IPS-18a (cell line): ENCODE results near the gene SIDT2.

ENCODE experiments used
- H3K27ac ChIP-seq: one replicate; pipeline ENCODE4 v1.5.1; 2013; ENCODE audit warnings: low read length
- H3K27me3 ChIP-seq: one replicate; pipeline ENCODE4 v1.6.1; 2013; ENCODE audit warnings: mild to moderate bottlenecking, low read length; ENCODE audit not compliant: control insufficient read depth, insufficient read depth
- H3K36me3 ChIP-seq: one replicate; pipeline ENCODE4 v1.6.1; 2013; ENCODE audit warnings: low read depth, low read length; ENCODE audit not compliant: control insufficient read depth
- H3K4me1 ChIP-seq: one replicate; pipeline ENCODE4 v1.6.1; 2013; ENCODE audit warnings: low read depth, low read length; ENCODE audit not compliant: control insufficient read depth
- H3K4me3 ChIP-seq: one replicate; pipeline ENCODE4 v1.5.1; 2013; ENCODE audit warnings: low read length
- H3K9ac ChIP-seq: one replicate; pipeline ENCODE4 v1.6.1; 2013; ENCODE audit warnings: mild to moderate bottlenecking, low read length, moderate library complexity
- H3K9me3 ChIP-seq: one replicate; pipeline ENCODE4 v1.6.1; 2013; ENCODE audit warnings: low read depth, low read length; ENCODE audit not compliant: control insufficient read depth

The SIDT2 gene

GRCh38 chr11:117230286-117230961, 51.9 kb downstream of the SIDT2 start:
- no peaks in the 10 kb centered on the region for H3K27me3 ChIP-seq
- peaks cover 7% of the 10 kb centered on the region for H3K4me1 ChIP-seq
- no peak overlapping the region for H3K27ac ChIP-seq
- peak overlapping the region; percentile 97 for H3K4me3 ChIP-seq
- H3K9ac ChIP-seq: no peak overlapping the region
- H3K9me3 ChIP-seq: no peaks in the 10 kb centered on the region
- H3K36me3 ChIP-seq: peaks cover 21% of the 10 kb centered on the region

GRCh38 chr11:117230999-117231841, 52.7 kb downstream of the SIDT2 start:
- Histone ChIP-seq H3K4me1 (peaks cover 7% of the 10 kb centered on the region), H3K9me3 (no peaks in the 10 kb centered on the region), H3K36me3 (peaks cover 21% of the 10 kb centered on the region), H3K4me3 (peak overlapping the region; percentile 97), H3K27me3 (no peaks in the 10 kb centered on the region), H3K9ac (peak overlapping the region; percentile 70), H3K27ac (no peak overlapping the region)

- Histone ChIP-seq H3K27me3 (no peaks in the 10 kb centered on the region), H3K4me3 (peak within 1 kb of the TSS; percentile 97), H3K36me3 (peaks cover 24% of the 10 kb centered on the region), H3K9me3 (no peaks in the 10 kb centered on the region), H3K27ac (peak within 1 kb of the TSS; percentile 59), H3K9ac (peak within 1 kb of the TSS; percentile 81), H3K4me1 (peaks cover 7% of the 10 kb centered on the region)
These were observed 53.2 kb downstream of the SIDT2 start, which contains the start of gene PCSK7 for GRCh38 chr11:117231842-117232091. Gene PCSK7, minus strand, starts transcription at chr11:117232073. Its CDS starts 2,229 bp downstream, at chr11:117229844.

- Histone ChIP-seq H3K36me3 (peaks cover 24% of the 10 kb centered on the region), H3K27ac (peak within 1 kb of the TSS; percentile 59), H3K4me1 (peaks cover 7% of the 10 kb centered on the region), H3K4me3 (peak within 1 kb of the TSS; percentile 97), H3K9ac (peak within 1 kb of the TSS; percentile 81), H3K9me3 (no peaks in the 10 kb centered on the region), H3K27me3 (no peaks in the 10 kb centered on the region)
These were observed 53.7 kb downstream of the SIDT2 start, which contains the start of gene RNF214 for GRCh38 chr11:117232092-117232878. Gene RNF214, plus strand, starts transcription at chr11:117232671. Its CDS starts 1,602 bp downstream, at chr11:117234273.

- H3K9me3 ChIP-seq: no peaks in the 10 kb centered on the region
- peak overlapping the region; percentile 80 for H3K9ac ChIP-seq
- H3K4me1 ChIP-seq: peaks cover 7% of the 10 kb centered on the region
- peaks cover 20% of the 10 kb centered on the region for H3K36me3 ChIP-seq
- H3K27me3 ChIP-seq: no peaks in the 10 kb centered on the region
- H3K4me3 ChIP-seq: peak overlapping the region; percentile 97
- peak overlapping the region; percentile 59 for H3K27ac ChIP-seq
These were observed 54.4 kb downstream of the SIDT2 start for GRCh38 chr11:117232911-117233409.

- no peaks in the 10 kb centered on the region for H3K9me3 ChIP-seq
- H3K4me1 ChIP-seq: peaks cover 7% of the 10 kb centered on the region
- no peak overlapping the region for H3K4me3 ChIP-seq
- H3K27me3 ChIP-seq: no peaks in the 10 kb centered on the region
- no peak overlapping the region for H3K9ac ChIP-seq
- H3K36me3 ChIP-seq: peaks cover 39% of the 10 kb centered on the region
- H3K27ac ChIP-seq: no peak overlapping the region
These were observed 59.7 kb downstream of the SIDT2 start for GRCh38 chr11:117238221-117238620.

GRCh38 chr11:117239295-117239694, 60.8 kb downstream of the SIDT2 start:
- Histone ChIP-seq H3K27me3 (no peaks in the 10 kb centered on the region), H3K27ac (no peak overlapping the region), H3K4me1 (no peaks in the 10 kb centered on the region), H3K4me3 (no peak overlapping the region), H3K36me3 (peaks cover 43% of the 10 kb centered on the region), H3K9ac (no peak overlapping the region), H3K9me3 (no peaks in the 10 kb centered on the region)
